Neural cell (in vitro differentiated cells): ENCODE results near the gene MARK2. TPM values are rescaled to one million over a fixed set of nuclear protein-coding genes. Genes with fewer than 3 reads are reported as not detected.

ENCODE experiments used
- H2AFZ ChIP-seq: fragments of 200-600, 300-800 bp; sonication (generic), shearing (Covaris generic); 2 replicates; pipeline ENCODE4 v1.6.0; 2014; ENCODE audit warnings: low read depth, mild to moderate bottlenecking, antibody characterized with exemption, low read length, moderate library complexity
- H3F3A ChIP-seq: fragments of 200-600 bp; shearing (Covaris generic); 2 replicates; pipeline ENCODE4 v1.6.1; 2016; ENCODE audit warnings: mild to moderate bottlenecking, moderate library complexity, mixed read lengths, antibody characterized with exemption, low read length; ENCODE audit not compliant: insufficient read depth, poor library complexity, severe bottlenecking
- H3K27ac ChIP-seq: fragments of 200-600, 300-800 bp; sonication (generic), shearing (Covaris generic); 2 replicates; pipeline ENCODE4 v1.5.1; 2014; ENCODE audit warnings: mild to moderate bottlenecking, low read length, moderate library complexity
- H3K27me3 ChIP-seq: fragments of 300-800, 200-600 bp; sonication (generic), shearing (Covaris generic); 2 replicates; pipeline ENCODE4 v1.6.0; 2014; ENCODE audit warnings: mild to moderate bottlenecking, low read depth, low read length, moderate library complexity; ENCODE audit not compliant: insufficient read depth
- H3K36me3 ChIP-seq: fragments of 300-800, 200-600 bp; sonication (generic), shearing (Covaris generic); 2 replicates; pipeline ENCODE4 v1.5.1; 2014; ENCODE audit warnings: mild to moderate bottlenecking, antibody characterized with exemption, low read length, moderate library complexity; ENCODE audit not compliant: insufficient read depth
- H3K4me2 ChIP-seq: fragments of 300-800, 200-600 bp; sonication (generic), shearing (Covaris generic); 2 replicates; pipeline ENCODE4 v1.6.0; 2014; ENCODE audit warnings: mild to moderate bottlenecking, low read length
- H3K4me3 ChIP-seq: fragments of 300-800, 200-600 bp; sonication (generic), shearing (Covaris generic); 2 replicates; pipeline ENCODE4 v1.5.1; 2014; ENCODE audit warnings: mild to moderate bottlenecking, low read length, moderate library complexity
- H3K79me2 ChIP-seq: fragments of 200-600 bp; shearing (Covaris generic); replicated peaks from 2 replicates; pipeline ENCODE4 v1.6.0; 2014; ENCODE audit warnings: mild to moderate bottlenecking, low read length, moderate library complexity; ENCODE audit not compliant: insufficient read depth
- H3K9ac ChIP-seq: fragments of 300-800, 200-600 bp; sonication (generic), shearing (Covaris generic); 2 replicates; pipeline ENCODE4 v1.6.1; 2016; ENCODE audit warnings: mild to moderate bottlenecking, low read length, mixed read lengths
- H3K9me2 ChIP-seq: fragments of 200-600 bp; shearing (Covaris generic); 2 replicates; pipeline ENCODE4 v1.6.1; 2016; ENCODE audit warnings: mild to moderate bottlenecking, low read length, mixed read lengths; ENCODE audit not compliant: insufficient read depth
- H3K9me3 ChIP-seq: fragments of 200-600, 300-800 bp; sonication (generic), shearing (Covaris generic); 2 replicates; pipeline ENCODE4 v1.6.1; 2016; ENCODE audit warnings: mild to moderate bottlenecking, mixed run types, low read length, moderate library complexity, mixed read lengths
- H4K20me1 ChIP-seq: fragments of 200-600 bp; shearing (Covaris generic); 2 replicates; pipeline ENCODE4 v1.6.1; 2016; ENCODE audit warnings: mild to moderate bottlenecking, mixed run types; ENCODE audit not compliant: insufficient read depth
- EP300 ChIP-seq: fragments of 450-650 bp; conservative IDR thresholded peaks from 2 replicates; pipeline ENCODE4 v1.6.1; 2014; ENCODE audit warnings: antibody characterized with exemption, mild to moderate bottlenecking, moderate library complexity; ENCODE audit not compliant: poor library complexity, severe bottlenecking
- EZH2 ChIP-seq: fragments of 200-600, 300-800 bp; shearing (Covaris generic), sonication (generic); IDR thresholded peaks from 2 replicates; pipeline ENCODE4 v1.6.1; 2014; ENCODE audit warnings: antibody characterized with exemption, low read length, borderline replicate concordance, mild to moderate bottlenecking; ENCODE audit not compliant: insufficient read depth, poor library complexity, severe bottlenecking
- MXI1 ChIP-seq: fragments of 450-650 bp; conservative IDR thresholded peaks from 2 replicates; pipeline ENCODE4 v1.6.1; 2014; ENCODE audit warnings: antibody characterized with exemption, mild to moderate bottlenecking; ENCODE audit not compliant: poor library complexity, severe bottlenecking
- POLR2AphosphoS5 ChIP-seq: IDR thresholded peaks from 2 replicates; pipeline ENCODE4 v1.6.1; 2012
- RAD21 ChIP-seq: fragments of 450-650 bp; conservative IDR thresholded peaks from 2 replicates; pipeline ENCODE4 v1.6.1; 2014; ENCODE audit warnings: antibody characterized with exemption, mild to moderate bottlenecking, moderate library complexity
- SMC3 ChIP-seq: fragments of 450-650 bp; conservative IDR thresholded peaks from 2 replicates; pipeline ENCODE4 v1.6.1; 2014; ENCODE audit warnings: antibody characterized with exemption, mild to moderate bottlenecking, moderate library complexity; ENCODE audit not compliant: poor library complexity
- TAF1 ChIP-seq: IDR thresholded peaks from 2 replicates; pipeline ENCODE4 v1.6.1; 2012; ENCODE audit warnings: low read depth
- polyA plus RNA-seq: library from polyadenylated mRNA; depleted of rRNA; stranded (reverse); fragments of >200 nt; gene quantifications from 2 replicates; pipeline ENCODE4 v1.2.3, GENCODE V29; 2014
- TF ChIP-seq, protein P1 (sequence below): IDR thresholded peaks from 2 replicates; pipeline ENCODE4 v1.6.1; 2012; ENCODE audit warnings: borderline replicate concordance
- TF ChIP-seq, protein P2 (sequence below): fragments of 450-650 bp; IDR thresholded peaks from 2 replicates; pipeline ENCODE4 v1.5.1; 2014; ENCODE audit warnings: antibody characterized with exemption, mild to moderate bottlenecking, moderate library complexity; ENCODE audit not compliant: poor library complexity, severe bottlenecking

The MARK2 gene
- polyA plus RNA-seq, 1 donor from 2014 or later, result 11.3 TPM

DNA sequence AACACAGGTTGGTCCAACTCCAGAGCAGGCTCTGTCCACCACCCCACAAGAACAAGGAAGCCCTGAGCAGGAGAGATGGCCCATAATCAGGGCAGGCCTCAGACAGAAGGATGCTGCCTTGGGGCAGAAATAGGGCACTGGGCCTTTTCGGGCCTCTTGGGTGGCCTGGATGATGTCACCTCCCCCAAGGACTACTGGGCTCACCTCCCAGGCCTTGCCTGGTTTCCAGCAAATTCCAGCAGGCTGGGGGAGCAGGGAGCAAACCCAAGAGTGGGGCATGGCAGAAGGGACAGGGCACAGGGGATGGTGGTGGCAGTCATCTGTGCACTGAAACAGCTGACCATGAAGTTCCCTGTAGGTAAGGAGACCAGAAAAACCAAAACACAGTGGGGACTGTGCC lies 94.5 kb downstream of the MARK2 start:
- Histone ChIP-seq H3K27ac (no peak overlapping the region), H2AFZ (no peak overlapping the region), H3K9me2 (no peaks in the 10 kb centered on the region)

DNA sequence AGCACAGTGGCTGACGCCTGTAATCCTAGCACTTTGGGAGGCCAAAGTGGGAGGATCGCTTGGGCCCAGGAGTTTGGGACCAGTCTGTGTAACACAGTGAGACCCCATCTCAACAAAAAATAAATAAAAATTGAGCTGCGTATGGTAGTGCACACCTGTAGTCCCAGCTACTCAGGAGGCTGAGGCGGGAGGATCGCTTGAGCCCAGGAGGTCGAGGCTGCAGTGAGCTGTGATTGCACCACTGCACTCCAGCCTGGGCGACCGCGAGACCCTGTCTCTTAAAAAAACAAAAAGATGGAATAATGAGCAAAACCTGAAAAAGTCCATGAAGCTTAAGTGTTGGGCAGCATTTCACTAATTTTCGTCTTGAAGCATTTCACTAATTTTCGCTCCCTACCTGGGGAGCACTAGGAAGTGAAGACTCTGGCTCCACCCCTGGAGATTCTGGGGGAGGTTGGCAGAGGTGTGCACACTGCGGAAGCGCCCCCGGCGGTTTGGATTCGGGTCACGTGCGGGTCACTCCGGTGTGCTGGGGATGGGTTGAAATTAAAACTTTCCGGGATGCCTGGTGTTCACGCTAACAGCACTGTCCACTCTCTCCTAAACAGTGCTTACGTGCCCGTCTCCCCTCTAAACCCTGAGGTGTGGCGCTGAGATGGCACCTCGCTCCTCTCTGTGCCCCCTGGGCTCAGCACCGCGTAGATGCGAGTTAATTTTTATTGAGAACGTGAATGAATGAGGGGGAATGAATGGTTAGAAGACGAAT lies 99.0 kb downstream of the MARK2 start:
- Histone ChIP-seq H4K20me1 (no peaks in the 10 kb centered on the region), H3F3A (peaks cover 5% of the 10 kb centered on the region), H3K9me2 (no peaks in the 10 kb centered on the region), H3K4me2 (peak overlapping the region; percentile 92), H3K27ac (peak overlapping the region; percentile 39), H3K27me3 (no peaks in the 10 kb centered on the region), H3K9me3 (no peaks in the 10 kb centered on the region), H3K9ac (peak overlapping the region; percentile 38), H3K36me3 (no peaks in the 10 kb centered on the region), H3K4me3 (peak overlapping the region; percentile 96), H2AFZ (peak overlapping the region; percentile 14), H3K79me2 (peaks cover 30% of the 10 kb centered on the region)
- TF ChIP-seq, protein P1, sequence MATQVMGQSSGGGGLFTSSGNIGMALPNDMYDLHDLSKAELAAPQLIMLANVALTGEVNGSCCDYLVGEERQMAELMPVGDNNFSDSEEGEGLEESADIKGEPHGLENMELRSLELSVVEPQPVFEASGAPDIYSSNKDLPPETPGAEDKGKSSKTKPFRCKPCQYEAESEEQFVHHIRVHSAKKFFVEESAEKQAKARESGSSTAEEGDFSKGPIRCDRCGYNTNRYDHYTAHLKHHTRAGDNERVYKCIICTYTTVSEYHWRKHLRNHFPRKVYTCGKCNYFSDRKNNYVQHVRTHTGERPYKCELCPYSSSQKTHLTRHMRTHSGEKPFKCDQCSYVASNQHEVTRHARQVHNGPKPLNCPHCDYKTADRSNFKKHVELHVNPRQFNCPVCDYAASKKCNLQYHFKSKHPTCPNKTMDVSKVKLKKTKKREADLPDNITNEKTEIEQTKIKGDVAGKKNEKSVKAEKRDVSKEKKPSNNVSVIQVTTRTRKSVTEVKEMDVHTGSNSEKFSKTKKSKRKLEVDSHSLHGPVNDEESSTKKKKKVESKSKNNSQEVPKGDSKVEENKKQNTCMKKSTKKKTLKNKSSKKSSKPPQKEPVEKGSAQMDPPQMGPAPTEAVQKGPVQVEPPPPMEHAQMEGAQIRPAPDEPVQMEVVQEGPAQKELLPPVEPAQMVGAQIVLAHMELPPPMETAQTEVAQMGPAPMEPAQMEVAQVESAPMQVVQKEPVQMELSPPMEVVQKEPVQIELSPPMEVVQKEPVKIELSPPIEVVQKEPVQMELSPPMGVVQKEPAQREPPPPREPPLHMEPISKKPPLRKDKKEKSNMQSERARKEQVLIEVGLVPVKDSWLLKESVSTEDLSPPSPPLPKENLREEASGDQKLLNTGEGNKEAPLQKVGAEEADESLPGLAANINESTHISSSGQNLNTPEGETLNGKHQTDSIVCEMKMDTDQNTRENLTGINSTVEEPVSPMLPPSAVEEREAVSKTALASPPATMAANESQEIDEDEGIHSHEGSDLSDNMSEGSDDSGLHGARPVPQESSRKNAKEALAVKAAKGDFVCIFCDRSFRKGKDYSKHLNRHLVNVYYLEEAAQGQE, result no peak
- TF ChIP-seq POLR2AphosphoS5 (no peak), MXI1 (no peak), RAD21 (no peak), EZH2 (no peak), TAF1 (no peak), EP300 (no peak), SMC3 (no peak)
- TF ChIP-seq, protein P2, sequence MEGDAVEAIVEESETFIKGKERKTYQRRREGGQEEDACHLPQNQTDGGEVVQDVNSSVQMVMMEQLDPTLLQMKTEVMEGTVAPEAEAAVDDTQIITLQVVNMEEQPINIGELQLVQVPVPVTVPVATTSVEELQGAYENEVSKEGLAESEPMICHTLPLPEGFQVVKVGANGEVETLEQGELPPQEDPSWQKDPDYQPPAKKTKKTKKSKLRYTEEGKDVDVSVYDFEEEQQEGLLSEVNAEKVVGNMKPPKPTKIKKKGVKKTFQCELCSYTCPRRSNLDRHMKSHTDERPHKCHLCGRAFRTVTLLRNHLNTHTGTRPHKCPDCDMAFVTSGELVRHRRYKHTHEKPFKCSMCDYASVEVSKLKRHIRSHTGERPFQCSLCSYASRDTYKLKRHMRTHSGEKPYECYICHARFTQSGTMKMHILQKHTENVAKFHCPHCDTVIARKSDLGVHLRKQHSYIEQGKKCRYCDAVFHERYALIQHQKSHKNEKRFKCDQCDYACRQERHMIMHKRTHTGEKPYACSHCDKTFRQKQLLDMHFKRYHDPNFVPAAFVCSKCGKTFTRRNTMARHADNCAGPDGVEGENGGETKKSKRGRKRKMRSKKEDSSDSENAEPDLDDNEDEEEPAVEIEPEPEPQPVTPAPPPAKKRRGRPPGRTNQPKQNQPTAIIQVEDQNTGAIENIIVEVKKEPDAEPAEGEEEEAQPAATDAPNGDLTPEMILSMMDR, result no peak

More for the DNA sequence above, 94.5 kb downstream of the MARK2 start:
- Histone ChIP-seq H3K9ac (no peak overlapping the region), H3K27me3 (no peaks in the 10 kb centered on the region), H3F3A (peaks cover 5% of the 10 kb centered on the region), H3K4me2 (no peak overlapping the region), H3K9me3 (no peaks in the 10 kb centered on the region), H4K20me1 (no peaks in the 10 kb centered on the region), H3K36me3 (no peaks in the 10 kb centered on the region), H3K79me2 (no peaks in the 10 kb centered on the region), H3K4me3 (no peak overlapping the region)
- TF ChIP-seq MXI1 (no peak), RAD21 (no peak), POLR2AphosphoS5 (no peak), SMC3 (no peak), EP300 (no peak), EZH2 (no peak), TAF1 (no peak)
- TF ChIP-seq, protein P2, result no peak
- TF ChIP-seq, protein P1, result no peak
